Mesodermal cell (in vitro differentiated cells): ENCODE measurements around the gene DLGAP4. TPM values are rescaled to one million over a fixed set of nuclear protein-coding genes. Genes with fewer than 3 reads are reported as not detected.

Experiments used
- H3K27ac ChIP-seq: 2 replicates; pipeline ENCODE4 v1.7.0; 2013; ENCODE audit warnings: mild to moderate bottlenecking, low read depth, low read length, moderate library complexity; ENCODE audit not compliant: severe bottlenecking
- H3K36me3 ChIP-seq: 2 replicates; pipeline ENCODE4 v1.7.1; 2013; ENCODE audit warnings: mild to moderate bottlenecking, low read length, moderate library complexity; ENCODE audit not compliant: control insufficient read depth, insufficient read depth
- H3K4me1 ChIP-seq: one replicate; pipeline ENCODE4 v1.7.1; 2013; ENCODE audit warnings: mild to moderate bottlenecking, low read length; ENCODE audit not compliant: insufficient read depth, control insufficient read depth, poor library complexity, severe bottlenecking
- H3K4me3 ChIP-seq: 2 replicates; pipeline ENCODE4 v1.7.0; 2013; ENCODE audit warnings: low read length, control low read depth, mild to moderate bottlenecking; ENCODE audit not compliant: insufficient read depth, poor library complexity, severe bottlenecking; ENCODE audit errors: extremely low read depth
- H3K9me3 ChIP-seq: 2 replicates; pipeline ENCODE4 v1.7.1; 2013; ENCODE audit warnings: mild to moderate bottlenecking, low read length, moderate library complexity; ENCODE audit not compliant: control insufficient read depth
- WGBS, 2 experiments: methylation state at CpG; one replicate each; pipeline ENCODE4 v1.1.5; 2013; ENCODE audit warnings: missing lambda C conversion rate in 2 of 2; ENCODE audit not compliant: insufficient coverage in 2 of 2; 5-methylcytosine and 5-hydroxymethylcytosine counted together
- polyA plus RNA-seq, 2 experiments: library from polyadenylated mRNA; stranded (reverse); fragments of 50-300 nt; gene quantifications; one replicate each; pipeline ENCODE4 v1.2.3, GENCODE V29; 2013

DLGAP4 gene, protein sequence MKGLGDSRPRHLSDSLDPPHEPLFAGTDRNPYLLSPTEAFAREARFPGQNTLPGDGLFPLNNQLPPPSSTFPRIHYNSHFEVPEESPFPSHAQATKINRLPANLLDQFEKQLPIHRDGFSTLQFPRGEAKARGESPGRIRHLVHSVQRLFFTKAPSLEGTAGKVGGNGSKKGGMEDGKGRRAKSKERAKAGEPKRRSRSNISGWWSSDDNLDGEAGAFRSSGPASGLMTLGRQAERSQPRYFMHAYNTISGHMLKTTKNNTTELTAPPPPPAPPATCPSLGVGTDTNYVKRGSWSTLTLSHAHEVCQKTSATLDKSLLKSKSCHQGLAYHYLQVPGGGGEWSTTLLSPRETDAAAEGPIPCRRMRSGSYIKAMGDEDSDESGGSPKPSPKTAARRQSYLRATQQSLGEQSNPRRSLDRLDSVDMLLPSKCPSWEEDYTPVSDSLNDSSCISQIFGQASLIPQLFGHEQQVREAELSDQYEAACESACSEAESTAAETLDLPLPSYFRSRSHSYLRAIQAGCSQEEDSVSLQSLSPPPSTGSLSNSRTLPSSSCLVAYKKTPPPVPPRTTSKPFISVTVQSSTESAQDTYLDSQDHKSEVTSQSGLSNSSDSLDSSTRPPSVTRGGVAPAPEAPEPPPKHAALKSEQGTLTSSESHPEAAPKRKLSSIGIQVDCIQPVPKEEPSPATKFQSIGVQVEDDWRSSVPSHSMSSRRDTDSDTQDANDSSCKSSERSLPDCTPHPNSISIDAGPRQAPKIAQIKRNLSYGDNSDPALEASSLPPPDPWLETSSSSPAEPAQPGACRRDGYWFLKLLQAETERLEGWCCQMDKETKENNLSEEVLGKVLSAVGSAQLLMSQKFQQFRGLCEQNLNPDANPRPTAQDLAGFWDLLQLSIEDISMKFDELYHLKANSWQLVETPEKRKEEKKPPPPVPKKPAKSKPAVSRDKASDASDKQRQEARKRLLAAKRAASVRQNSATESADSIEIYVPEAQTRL
- polyA plus RNA-seq (2013, experiment 1 of 2) = 128 TPM
- polyA plus RNA-seq (2013, experiment 2 of 2) = 99.6 TPM

DNA sequence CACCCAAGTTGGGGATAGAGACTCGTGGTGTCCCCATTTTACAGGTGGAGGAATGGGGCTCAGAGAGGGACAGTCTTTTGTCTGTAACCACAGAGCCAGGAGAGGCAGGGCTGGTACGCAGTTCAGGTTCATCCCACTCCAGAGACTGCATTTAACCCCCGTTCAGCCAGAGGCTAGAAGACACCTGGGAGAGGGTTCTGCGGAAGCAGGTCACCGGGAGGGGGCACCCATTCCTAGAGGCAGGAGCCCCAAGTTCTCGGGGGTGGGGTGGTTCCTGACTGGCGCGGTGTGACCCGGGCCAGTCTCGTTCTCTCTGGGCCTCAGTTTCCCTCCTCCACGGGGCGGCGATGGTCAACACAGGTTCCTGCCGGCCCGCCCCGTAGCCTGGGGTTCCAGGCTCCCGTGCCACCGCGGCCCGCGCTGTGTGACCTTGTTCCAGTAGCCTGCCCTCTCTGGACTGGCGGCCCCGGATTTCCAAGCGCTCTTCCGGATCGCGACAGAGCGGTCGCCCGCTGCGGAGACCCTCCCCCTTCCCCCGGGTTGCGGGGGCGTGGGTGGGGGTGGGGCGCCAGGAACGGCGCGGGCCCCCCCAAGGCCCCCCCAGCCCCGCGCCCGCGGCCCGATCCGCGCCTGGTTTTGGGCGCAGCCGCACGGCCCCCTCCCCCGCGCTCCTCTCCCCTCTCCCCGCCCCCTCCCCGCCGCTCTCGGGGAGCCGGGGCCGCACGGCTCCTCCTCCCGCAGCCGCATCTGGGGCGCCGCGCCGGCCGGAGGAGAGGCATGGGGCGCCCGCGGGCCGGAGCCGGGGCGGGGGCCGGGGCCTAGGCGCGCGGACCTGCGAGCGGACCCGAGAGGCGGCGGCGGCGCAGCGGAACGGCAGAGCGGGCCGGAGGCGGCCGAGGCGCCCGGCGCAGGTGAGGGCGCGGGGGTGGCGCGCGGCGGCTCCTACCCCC, at the start of gene DLGAP4:
TSS of gene DLGAP4 (plus strand) at position 738 of the 950 bp plus-strand sequence. CDS start 125,379 bp downstream, outside the sequence.
- peaks cover 5% of the 10 kb centered on the region for H3K4me1 ChIP-seq
- no peak within 1 kb of the TSS for H3K27ac ChIP-seq
- H3K4me3 ChIP-seq = peak within 1 kb of the TSS; percentile 35
- no peaks in the 10 kb centered on the region for H3K9me3 ChIP-seq
- no peaks in the 10 kb centered on the region for H3K36me3 ChIP-seq
- 3 to 4% methylated on average over 36 to 44 of the region's 96 CpGs for WGBS, 2 experiments

DNA sequence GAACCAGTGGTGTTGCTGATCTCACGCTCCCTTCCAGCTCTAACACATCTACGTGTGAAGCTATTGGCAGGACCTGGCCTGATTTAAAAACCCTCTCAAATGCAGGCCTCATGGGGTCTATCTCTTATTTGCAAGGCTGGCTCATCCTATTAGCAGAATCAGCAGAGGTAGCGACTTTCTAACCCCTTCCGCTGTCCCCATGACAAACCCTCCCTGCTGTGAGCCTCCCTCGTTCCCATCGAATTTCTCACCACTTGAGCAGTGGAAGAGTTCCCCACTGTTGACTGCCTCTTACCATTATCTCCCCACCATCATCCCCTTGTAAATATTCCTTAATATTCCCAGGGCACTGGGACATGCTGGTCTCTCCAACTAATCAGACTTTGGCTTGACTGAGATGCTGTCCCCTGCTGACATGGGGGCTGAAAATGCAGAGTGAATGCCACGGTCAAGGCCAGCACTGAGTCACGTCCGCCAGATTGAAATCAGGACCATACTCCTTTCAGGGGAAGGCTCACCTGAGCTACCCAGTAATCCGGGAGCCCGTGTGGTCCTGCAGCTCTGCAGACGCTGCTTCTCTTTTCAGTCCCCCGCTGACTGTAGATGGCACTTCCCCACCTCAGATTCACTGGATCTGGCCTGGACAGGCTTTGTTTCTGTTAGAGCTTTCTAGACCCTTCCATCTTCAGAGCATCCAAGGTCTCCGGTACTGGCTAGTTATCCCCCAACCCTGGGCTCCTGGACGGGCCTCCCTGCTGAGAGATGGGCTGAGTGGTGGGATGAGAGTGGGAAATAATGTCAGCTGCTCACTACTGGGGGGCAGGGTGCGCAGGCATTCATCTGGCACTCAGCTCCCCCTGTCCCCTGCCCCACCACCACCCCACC, 46.7 kb upstream of the DLGAP4 start:
- 30 to 35% methylated on average over 11 to 13 of the region's 16 CpGs for WGBS, 2 experiments
- Histone ChIP-seq H3K9me3 (no peaks in the 10 kb centered on the region), H3K4me3 (no peak overlapping the region), H3K4me1 (peaks cover 4% of the 10 kb centered on the region), H3K27ac (no peak overlapping the region), H3K36me3 (peaks cover 29% of the 10 kb centered on the region)

DNA sequence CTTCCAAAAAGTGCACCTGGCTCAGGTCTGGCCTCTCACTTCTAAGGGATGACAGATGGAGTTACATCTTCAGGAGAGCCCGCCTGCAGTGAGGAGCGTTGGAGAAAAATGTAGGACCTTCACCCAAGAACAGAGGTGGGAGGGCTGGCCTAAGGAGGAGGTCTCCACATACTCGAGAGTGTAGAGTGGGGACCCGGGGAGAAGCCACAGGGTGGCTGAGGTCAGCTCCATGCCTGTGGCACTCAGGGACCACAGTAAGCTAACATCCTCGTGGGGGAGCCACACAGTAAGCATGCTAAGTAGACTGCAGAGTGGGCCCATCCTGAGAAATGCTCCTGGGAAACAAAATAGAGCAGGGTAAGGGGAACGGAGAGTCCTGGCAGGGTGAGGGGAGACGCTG, 45.8 kb upstream of the DLGAP4 start:
- Histone ChIP-seq H3K4me1 (peaks cover 4% of the 10 kb centered on the region), H3K27ac (no peak overlapping the region), H3K4me3 (no peak overlapping the region), H3K36me3 (peaks cover 23% of the 10 kb centered on the region), H3K9me3 (no peaks in the 10 kb centered on the region)
- 86 to 94% methylated on average over 5 to 7 of the region's 7 CpGs for WGBS, 2 experiments

DNA sequence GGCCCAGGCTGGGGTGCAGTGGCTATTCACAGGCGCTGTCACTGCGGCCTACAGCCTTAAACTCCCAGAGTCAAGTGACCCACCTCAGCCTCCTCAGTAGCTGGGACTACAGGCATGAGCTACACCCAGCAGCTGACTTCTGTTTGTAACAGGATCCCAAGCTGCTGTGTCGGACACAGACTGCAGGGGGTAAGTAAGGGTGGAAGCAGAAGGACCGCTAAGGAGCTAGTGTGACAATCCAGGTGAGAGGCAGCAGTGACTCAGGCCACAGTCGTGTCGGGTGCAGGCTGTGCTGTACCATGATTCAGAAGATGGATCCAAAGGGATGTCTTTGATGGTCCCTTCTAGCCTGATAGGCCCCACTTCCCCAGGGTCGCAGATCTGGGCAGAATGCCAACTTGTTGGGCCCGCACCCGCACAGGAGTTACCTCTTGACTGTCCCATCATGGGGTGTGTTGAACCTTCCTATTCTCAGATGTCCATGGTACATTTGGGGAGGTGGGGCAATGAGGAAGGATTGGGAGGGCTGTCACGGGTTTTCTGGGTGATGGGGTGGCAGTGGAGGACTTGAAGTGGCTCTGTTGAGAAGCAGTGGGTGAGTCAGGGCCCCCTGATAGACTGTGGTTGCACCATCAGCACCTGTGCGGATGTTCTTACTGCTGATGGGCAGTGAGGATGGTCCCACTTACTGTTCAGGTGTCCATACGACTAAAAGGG, 44.6 kb upstream of the DLGAP4 start:
- Histone ChIP-seq H3K27ac (no peak overlapping the region), H3K4me3 (no peak overlapping the region), H3K36me3 (peaks cover 10% of the 10 kb centered on the region), H3K9me3 (no peaks in the 10 kb centered on the region), H3K4me1 (peaks cover 4% of the 10 kb centered on the region)
- 93% methylated on average over 11 to 12 of the region's 12 CpGs for WGBS, 2 experiments

DNA sequence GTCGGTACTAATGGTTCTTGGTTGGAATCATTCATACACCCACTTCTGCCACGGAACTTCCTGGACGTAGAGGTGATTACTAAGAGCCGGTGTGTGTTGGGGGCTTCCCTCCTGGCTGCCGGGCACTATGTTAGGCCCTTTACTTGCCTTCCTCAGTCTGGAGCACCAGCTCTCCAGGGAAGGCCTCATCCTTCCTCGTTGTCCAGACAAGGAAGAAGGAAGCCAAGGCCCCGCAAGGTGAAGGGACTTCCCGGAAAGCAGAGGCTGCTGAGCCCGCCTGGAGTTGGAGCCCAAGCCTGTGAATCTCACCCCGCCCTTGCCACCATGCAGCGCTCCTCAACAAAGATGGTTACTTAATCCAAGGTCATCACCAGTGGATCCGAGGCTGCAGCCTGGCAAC, 43.7 kb upstream of the DLGAP4 start:
- Histone ChIP-seq H3K36me3 (peaks cover 4% of the 10 kb centered on the region), H3K9me3 (no peaks in the 10 kb centered on the region), H3K4me3 (no peak overlapping the region), H3K4me1 (peaks cover 4% of the 10 kb centered on the region), H3K27ac (no peak overlapping the region)
- 84 to 96% methylated on average over 7 of the region's 12 CpGs for WGBS, 2 experiments

DNA sequence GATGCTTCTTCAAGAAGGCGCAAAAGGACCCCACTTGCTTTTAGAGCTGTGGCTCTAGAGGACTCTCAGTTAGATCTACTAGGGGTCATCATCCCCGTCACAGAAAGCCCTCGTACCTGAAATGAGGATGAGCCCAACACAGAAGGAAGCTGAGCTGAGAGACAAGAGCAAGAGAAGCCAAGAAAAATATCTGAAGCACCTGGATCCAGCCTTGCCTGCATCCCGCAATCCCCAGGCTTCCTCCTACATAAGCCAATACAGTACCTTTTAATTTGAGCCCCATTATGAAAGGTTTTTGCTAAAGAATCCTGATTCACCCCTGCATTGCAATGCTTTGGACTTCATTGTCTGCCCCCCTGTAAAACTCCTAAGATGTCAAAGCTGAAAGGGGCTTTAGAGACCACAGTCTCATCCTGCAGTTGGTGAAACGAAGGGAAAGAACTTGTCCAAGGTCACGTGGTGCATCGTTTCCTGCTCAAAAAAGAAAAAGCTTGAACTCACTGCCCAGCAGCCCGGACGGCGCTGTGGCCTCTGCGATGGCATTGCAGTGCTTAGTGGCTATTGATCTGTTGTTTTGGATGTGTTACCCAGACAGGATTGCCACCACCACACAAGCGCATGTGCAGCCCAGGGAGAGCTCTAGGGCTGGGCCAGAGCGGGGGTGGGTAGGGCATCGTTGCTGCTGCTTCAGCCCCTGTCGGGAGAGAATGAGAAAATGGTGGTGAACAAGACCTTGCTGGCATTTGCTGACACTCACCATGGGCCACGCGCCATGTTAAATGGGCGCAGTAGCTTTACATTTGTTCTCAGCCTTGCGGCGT, 41.5 kb upstream of the DLGAP4 start:
- peaks cover 4% of the 10 kb centered on the region for H3K4me1 ChIP-seq
- 93 to 95% methylated on average over 19 to 20 of the region's 20 CpGs for WGBS, 2 experiments
- H3K4me3 ChIP-seq = no peak overlapping the region
- no peaks in the 10 kb centered on the region for H3K36me3 ChIP-seq
- no peaks in the 10 kb centered on the region for H3K9me3 ChIP-seq
- no peak overlapping the region for H3K27ac ChIP-seq

DNA sequence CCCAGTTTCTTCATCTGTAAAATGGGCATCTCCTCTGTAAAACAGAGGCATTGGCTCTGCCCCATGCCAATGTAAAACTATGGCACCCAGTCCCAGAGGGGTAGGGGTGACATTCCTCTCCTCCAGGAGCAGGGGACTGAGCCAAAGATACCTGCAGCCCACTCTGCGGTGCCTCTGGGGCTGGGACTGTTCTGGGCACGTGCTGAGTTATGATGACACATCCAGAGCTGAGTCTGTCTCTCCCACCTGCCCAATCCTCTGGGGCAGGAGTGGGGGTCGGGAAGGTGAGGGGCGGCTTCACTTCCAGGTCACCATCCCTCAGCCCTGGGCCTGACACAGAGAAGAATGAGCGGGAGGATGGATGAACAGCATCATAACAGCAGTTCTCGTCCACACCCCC, 40.0 kb upstream of the DLGAP4 start:
- H3K4me3 ChIP-seq = no peak overlapping the region
- no peaks in the 10 kb centered on the region for H3K9me3 ChIP-seq
- H3K36me3 ChIP-seq = no peaks in the 10 kb centered on the region
- H3K27ac ChIP-seq = no peak overlapping the region
- 92% methylated on average over 2 to 3 of the region's 6 CpGs for WGBS, 2 experiments
- peaks cover 4% of the 10 kb centered on the region for H3K4me1 ChIP-seq

DNA sequence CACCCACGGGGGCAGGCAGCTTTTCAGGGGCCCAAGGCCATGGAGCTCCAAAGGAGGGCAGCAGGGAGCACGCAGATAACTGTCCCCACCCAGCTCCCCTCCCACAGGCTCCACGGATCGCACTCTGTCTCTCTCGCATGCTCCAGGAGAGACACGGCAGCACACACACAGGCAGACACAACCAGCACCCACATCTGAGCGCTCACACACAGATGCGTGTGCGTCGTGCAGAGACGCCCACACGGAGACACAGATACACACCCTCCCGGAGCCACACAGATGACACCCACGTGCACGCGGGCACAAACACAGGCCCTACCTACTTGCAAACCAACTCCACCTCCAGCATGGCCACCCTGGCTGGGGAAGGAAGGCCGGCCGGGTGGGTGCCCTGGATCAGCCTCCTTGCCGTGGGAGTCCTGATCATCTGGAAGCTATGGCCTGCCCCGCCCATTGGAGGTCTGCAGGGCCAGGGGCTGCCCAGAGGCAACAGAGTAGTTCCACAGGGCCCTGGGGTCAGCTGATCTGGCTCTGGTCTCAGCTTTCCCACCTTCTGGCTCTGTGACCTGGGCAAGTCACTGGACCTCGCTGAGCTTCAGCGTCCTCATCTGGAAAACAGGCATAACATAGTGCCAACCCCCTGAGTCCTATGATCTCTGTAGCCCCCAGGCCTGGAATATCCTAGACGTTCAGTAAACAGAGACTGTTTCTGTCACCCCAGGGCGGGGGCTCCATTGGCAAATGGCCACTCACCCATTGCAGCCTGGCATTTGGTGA, 38.3 kb upstream of the DLGAP4 start:
- Histone ChIP-seq H3K9me3 (no peaks in the 10 kb centered on the region), H3K36me3 (no peaks in the 10 kb centered on the region), H3K4me1 (peaks cover 4% of the 10 kb centered on the region), H3K4me3 (no peak overlapping the region), H3K27ac (no peak overlapping the region)
- 83 to 87% methylated on average over 9 to 18 of the region's 24 CpGs for WGBS, 2 experiments
